Measurements from ENCODE around the gene LRRC38.
A peak's percentile ranks its signal among the peaks of the same experiment; 100 is the strongest.
"Not testable (repeated sequence)": the region's sequence is repeated elsewhere in the genome, so short reads cannot be mapped to it uniquely, and the experiment has no call there.

Gene LRRC38

DNA sequence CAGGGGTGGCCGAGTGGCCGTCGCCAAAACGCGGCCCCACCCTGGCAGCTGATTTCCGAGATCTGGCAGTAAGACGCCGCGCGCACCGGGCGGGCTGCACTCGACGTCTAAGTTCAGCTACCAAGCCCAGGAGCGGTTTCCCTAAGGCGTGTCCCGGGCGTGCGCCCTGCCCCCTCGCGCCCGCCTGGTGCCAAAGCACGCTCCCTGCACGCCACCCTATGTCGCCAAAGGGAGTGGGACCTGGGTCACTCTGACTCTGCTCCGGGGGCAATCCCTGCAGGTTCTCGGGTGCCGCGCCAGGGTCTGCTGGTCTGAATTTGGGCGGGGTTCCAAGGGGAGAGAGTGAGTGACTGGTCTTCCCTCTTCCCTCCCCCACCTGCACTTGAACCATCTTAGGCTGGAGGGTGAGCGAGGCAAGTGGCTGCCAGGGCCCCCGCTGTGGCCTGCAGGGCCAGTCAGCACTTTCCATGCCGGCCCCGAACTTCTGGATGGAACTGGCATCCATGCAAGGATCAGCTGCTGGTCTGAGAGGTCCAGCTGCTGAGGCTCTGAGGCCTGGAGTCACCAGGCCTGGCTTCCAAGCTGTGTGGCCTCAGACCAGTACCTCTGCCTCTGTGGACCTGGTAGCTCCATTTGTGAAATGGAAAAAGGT is at the start of gene LRRC38:
Gene LRRC38, minus strand, starts transcription at position 109 of the 652 bp plus-strand sequence. CDS start 410 bp downstream, outside the sequence.
- peak; percentile 69 for DNase-seq

DNA sequence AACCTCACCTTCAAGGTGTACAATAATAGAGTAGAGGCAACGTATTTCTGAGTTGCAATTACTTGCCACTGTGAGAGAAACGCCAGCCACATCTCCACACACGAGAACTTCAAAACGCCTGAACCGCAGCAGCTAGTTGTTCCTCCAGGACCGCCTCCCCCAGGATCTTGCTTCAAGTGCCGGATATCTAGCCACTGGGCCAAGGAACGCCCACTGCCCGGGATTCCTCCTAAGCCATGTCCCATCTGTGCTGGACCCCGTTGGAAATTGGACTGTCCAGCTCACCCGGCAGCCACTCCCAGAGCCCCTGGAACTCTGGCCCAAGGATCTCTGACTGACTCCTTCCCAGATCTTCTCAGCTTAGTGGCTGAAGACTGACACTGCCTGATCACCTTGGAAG is 49.2 kb upstream of the LRRC38 start:
- DNase-seq = not testable (repeated sequence)

DNA sequence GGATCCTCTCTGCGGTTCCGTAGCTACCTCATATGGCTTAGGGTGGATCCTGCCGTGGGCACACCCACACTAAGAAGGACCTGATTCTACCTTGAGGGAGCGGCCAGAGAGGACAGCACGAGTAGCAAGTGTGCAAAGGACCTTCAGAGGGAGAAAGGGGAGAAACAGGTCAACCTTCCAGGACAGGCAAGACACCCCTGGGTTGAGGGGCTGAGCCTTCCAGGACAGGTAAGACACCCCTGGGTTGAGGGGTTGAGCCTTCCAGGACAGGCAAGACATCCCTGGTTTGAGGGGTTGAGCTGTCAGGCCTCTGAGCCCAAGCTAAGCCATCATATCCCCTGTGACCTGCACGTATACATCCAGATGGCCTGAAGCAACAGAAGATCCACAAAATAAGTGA is 46.7 kb upstream of the LRRC38 start:
- no peak for DNase-seq

- no peak for DNase-seq
Measured at GRCh38 chr1:13556224-13556764, 42.5 kb upstream of the LRRC38 start.

- DNase-seq = no peak
Measured at GRCh38 chr1:13554798-13555197, 41.0 kb upstream of the LRRC38 start.

DNA sequence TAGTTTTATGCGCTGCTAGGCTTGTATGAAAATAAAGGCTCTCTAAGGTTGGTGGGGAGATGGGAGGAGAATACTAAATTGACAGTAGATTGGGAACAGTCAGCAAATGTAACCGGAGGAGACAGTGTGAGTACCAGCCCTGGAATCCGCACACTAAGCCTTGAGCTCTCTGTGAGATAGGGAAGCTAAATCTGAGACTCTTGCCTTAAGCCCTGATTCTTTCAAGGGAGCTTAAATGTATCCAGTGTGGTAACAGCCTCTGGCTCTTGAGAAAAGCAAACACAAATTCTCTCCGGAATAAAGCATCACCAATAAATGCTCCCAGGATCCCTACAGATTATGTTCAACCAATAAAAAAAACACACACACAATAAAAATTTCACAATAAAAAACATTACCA is 36.9 kb upstream of the LRRC38 start:
- no peak for DNase-seq

- DNase-seq = no peak
Measured at GRCh38 chr1:13549521-13549920, 35.7 kb upstream of the LRRC38 start.

GRCh38 chr1:13549021-13549420 is 35.2 kb upstream of the LRRC38 start:
- DNase-seq = no peak

- no peak for DNase-seq
Measured at GRCh38 chr1:13548281-13548680, 34.5 kb upstream of the LRRC38 start.

DNA sequence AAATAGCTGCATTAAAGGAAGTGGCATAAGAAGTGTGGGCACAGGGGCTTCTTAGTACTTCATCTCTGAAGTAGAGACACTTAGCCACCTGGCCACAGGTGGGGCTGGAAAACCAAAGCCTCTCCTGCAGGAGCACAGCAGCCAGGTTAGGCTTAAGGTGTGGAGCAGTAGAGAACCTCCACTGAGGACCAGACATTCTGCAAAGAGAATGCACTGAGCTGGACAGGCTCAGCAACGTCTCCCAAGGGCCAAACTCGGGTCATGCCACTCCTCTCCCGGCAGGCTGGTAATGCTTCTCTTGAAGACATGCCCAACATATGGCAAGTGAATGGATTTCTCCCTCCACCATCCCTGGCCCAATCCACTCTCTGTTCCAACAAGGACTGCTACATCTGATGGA is 33.0 kb upstream of the LRRC38 start:
- no peak for DNase-seq

DNA sequence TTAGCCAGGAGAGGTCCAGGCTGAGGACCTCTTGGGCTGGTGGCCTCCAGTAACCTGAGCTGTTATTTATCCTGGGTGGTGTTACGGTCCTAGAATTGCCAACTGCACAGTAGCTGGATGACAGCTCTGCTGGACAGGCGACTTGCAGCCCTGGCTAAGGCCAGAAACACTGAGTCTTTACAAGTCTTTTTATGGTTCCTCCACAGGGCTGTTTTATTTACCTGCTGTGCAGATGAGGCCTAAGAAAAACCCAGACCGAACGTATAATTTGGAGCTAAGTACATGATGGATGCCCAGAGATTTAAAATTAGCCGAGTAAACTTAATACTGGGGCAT is 30.4 kb upstream of the LRRC38 start:
- DNase-seq = no peak

DNA sequence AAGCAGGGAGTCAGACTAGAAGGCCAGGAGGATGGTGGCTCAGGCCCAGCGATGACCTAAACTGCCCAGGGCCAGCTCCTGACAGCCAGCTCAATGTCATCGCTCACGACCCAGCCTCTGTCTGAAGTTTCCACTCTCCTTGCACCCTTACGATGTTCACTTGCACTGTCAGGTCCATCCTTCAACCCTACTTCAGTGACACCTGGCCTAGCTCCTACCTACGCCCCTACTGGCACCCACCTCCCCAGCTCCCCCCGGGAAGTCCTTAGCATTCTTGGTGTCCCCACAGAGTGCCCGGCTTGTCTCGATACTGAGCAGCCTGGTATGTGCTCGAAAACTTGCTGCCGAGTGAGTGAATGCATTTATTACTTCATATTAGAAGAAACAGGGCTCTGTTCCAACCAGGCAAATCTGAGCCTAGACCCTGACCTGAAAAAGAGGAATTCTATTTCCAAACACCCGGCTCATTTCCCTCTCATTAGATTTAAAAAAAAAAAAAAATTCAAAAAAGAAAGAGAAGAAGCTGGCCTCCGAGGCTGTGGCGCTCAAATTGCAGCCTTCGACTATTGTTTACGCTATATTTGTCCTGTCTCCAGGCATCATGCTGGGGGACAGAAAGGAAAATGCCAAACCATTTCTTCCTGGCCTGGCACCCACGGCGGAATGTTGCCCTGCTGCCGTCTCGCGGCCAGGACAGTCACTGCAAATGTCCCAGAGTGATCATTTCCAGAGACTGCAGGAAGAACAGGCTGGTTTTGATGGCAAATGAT is 29.8 kb upstream of the LRRC38 start:
- DNase-seq = peak; percentile 10

- no peak for DNase-seq
Measured at GRCh38 chr1:13541435-13542215, 27.8 kb upstream of the LRRC38 start.

DNA sequence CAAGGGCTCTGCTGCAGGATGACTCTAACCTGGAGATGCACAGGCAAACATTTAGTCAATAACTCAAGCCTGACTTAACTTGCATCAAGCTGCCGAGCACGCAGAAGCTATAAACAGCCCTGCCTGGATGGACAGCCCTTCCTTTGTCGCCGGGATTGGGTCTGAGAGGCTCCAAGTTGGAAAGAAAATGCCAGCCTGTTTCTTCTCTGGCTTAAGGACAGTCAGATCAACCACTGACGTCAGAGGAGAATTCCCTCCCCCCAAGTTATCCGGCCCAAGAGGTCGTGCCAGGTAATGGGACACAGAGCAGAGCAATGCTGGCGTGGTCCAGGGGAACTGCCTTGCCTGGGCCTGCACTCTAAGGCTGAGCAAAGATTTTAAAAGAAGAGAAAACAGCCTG is 27.1 kb upstream of the LRRC38 start:
- DNase-seq = no peak

DNA sequence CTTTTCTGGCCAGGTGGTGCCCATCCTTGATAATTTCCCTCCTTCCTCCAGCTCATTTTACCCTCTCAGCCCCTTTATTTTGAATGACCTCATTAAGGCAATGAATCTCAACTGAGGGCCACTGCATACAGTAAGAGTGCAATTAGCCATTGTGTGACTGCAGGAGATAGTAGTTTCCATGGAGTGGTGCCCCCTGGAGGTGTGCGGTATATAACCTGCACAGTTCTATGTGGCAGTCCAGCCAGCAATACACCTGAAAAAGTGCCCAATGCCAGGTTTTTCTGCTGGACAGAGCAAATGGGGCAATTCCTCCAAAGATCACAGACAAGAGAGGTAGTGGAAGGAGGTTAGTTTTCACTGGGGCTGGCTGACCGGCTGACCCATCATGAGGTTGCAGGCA is 25.9 kb upstream of the LRRC38 start:
- no peak for DNase-seq

GRCh38 chr1:13538832-13539231 is 25.0 kb upstream of the LRRC38 start:
- no peak for DNase-seq

GRCh38 chr1:13536571-13536970 is 22.8 kb upstream of the LRRC38 start:
- DNase-seq = no peak

- no peak for DNase-seq
Measured at GRCh38 chr1:13535227-13535626, 21.4 kb upstream of the LRRC38 start.

DNA sequence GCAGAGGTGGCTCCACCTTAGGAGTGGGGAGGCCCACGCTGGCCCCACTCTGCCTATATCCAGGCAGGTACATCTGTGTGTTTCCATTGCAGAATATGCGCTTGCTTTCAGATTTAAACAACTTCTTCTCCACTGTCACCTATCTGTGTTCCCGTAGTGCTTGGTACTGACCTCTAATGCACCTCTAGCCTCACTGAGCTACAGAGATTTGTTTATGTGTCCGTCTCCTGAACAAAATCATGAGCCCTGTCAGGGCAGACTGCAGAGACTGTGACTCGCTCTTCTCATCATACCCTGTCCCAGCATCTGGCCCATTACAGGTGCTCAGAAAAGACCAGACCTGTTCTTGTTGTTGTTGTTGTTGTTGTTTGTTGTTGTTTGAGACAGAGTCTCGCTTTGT is 14.5 kb upstream of the LRRC38 start:
- DNase-seq = no peak

DNA sequence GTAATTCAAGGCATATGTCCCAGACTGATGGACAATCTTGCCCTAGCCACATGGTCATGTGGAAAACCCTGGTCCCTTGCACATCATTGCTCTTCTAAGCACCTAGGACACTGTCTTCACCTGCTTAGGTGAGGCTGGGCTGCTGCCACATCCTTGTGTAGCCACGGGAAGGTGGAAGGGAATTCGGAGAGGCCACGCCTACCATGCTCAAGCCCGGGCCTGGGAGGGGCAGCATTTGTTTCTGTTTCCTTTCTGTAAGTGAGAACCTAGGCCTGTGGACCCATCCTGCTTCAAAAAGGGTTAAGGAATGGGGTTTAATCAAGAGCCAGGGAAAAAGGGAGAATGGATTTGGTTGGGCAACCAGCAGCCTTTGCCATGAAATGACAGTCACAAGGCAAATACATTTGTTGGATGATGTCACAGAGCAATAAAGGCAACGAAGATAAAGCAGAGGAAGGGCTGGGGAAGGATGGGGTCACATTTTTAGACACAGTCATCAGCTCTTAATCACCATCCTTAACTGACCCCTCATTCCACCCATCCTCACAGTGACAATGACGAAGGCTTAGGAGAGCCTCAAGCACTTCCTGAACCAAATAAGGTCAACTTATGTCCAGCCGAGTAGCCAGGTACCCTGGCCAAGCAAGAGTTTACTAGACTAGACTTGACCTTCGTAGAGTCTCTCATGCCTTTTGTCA is 10.1 kb upstream of the LRRC38 start:
- DNase-seq = no peak

- DNase-seq = no peak
Measured at GRCh38 chr1:13520985-13521384, 7.2 kb upstream of the LRRC38 start.

DNA sequence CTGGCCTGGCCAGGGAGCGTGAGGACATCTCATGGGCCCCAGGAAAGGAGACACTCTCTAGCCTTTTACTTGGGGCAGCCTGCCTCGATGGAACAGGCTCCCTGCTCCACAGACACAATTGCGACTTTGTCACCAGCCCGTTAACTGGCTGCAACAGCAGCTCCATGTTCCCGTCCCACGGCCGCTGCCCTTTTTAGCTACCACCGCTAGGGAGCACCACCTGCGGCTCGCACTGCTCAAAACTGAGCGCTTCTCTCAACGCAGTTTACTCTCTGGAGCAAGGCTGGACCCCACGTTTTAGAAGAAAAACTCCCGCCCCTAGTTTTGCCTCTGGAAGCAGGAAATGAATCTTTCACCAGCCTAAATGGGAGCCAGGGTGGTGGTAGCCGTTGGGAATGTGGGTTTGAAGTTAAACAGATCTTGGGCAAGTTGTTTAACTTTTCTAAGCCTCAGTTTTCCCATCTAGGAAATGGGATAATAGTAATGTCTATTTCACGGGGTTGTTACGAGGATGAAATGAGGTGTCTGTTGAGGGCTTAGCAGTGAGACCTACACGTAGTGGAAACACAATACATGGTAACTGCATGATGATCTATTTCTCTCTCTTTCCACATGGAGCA is 3.5 kb upstream of the LRRC38 start:
- DNase-seq = peak; percentile 64

- DNase-seq = no peak
Measured at GRCh38 chr1:13516606-13517005, 2.8 kb upstream of the LRRC38 start.
